ENCODE measurements around the gene ARSB.

Gene ARSB

GRCh38 chr5:78801413-78801812, 183.7 kb downstream of the ARSB start:
- no peak for DNase-seq

- DNase-seq: no peak
These were observed 185.7 kb downstream of the ARSB start for GRCh38 chr5:78799266-78800017.

DNA sequence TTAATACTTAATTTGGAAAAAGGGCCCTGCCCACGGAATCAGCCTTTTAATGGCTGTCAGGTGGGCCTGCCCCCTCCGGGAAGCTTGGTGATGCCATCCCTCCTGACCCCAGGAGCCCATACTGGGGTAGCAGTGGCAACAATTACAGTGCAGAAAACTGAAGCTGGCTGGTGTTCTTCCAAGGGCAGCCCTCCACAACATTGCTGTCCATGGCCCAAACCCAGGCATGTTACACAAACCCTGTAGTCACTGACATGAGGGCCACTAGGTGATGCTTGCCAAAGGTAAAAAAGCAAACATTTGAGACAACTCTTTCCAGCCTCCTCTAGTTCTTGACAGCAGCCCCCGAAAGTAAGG, 186.5 kb downstream of the ARSB start:
- DNase-seq: no peak

GRCh38 chr5:78797936-78798672, 187.0 kb downstream of the ARSB start:
- no peak for DNase-seq

- no peak for DNase-seq
These were observed 189.4 kb downstream of the ARSB start for GRCh38 chr5:78795757-78796156.

GRCh38 chr5:78794693-78795215, 190.4 kb downstream of the ARSB start:
- DNase-seq: no peak

GRCh38 chr5:78793907-78794662, 191.0 kb downstream of the ARSB start:
- DNase-seq: no peak

DNA sequence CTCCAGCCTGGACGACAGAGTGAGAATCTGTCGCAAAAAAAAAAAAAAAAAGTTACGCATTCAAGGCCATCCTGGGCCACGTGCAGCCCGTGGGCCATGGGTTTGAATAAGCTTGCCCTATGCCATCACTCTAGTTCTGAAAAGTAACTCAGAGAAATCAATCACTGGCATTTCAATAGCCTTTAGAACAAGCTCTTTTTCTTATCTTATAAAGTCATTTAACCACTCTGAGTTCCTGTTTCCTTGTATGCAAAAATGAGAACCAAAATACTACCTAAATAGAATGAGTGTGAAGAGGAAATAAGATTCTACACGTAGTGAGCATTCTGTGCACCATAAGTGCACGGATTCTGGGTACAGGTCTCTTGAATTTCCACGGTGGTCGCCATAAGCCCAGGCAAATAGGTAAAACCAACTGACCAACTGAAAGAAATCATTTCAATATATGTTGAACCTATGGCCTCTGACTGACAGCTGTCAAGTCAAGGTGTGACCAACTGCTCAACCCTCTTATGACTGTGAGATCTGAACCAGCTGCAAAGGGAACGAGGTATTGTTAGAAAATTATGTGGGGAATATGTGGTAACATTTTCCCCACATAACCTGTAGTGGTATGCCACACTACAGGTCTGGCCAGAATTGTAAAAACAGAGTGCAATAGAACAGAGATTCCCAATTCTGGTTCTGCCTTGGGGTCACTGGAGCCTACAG, 192.6 kb downstream of the ARSB start:
- DNase-seq: no peak

- DNase-seq: no peak
These were observed 193.5 kb downstream of the ARSB start for GRCh38 chr5:78791501-78792100.

DNA sequence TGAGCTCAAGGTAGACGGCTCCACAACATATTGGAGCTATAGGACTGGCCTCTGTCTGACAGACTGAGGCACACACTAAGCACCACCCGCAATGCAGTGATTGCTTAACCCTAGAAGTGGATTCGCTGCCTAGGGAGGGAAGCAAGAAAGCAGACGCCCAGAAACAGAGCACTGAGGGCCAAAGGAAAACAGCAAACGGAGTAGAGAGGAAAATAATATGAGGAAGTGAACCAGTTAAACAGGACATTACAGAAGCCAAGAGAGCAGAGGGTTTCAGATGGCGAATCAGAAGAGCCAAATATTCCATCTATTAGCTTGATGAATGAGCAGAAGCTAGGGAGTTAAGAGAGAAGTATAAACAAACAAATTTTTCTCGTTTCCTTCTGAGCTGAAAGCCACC, 197.3 kb downstream of the ARSB start:
- DNase-seq: no peak

GRCh38 chr5:78785454-78785853, 199.7 kb downstream of the ARSB start:
- DNase-seq: no peak

DNA sequence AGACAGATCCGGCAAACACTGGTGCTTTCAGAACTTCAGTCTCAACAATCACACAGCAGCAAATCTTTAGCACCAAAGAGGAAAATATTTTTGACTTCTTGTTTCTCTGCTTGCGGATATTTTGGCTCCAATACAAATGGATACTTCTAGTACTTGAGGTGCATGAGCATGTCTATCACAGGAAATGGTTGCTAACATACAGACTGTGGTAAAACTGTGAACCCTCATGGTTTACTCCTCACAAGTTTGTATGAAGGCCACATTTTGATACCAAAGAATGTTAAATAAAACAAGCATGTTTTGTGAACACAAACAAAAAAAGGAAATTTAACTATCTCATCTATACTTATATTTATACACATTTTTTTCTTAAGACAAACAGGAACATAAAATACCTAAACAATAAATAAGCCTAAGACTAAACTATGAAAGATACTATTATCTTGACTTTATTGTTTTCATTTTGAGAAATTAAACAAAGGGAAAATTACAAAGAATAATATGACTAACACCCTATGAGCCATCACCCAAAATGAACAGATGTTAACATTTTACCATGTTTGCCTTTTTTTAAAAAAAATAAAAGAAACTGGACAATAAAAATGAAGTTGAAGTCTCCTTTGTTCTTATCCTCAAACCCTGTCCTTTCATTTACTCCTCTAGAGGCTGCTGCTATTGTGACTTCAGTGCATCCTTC, 201.5 kb downstream of the ARSB start:
- DNase-seq: no peak

GRCh38 chr5:78782728-78783127, 202.4 kb downstream of the ARSB start:
- no peak for DNase-seq

DNA sequence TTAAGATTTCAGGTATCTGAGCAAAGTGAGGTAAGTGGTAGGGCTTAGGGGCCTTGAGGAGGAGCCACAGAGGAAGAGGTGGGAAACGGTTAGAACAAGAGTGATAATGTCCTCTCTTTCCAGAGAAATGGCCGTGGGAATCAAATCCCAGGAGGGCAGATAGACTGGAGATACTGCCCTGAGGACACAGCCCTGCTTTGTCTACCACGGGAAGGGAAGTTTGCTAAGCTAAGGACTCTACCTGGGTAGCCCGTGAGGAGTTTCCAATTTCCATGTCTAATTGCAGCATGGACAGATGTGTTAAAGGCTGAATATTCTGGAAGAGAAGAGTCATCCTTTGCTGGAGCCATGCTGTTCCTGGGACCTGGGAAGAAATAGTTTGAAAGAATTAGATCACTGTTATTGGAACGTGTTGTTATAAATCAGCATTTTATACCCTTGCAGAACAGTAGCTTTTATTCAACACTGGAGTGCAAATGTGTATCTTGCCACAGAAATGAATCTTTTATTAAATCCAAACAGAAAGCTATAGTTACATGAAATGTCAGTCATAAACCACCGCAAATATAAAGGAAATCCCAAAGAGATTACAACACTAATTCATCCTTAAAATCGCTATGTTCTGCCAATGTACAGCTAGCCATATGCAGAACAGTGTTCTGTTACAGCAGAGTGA, 203.4 kb downstream of the ARSB start:
- no peak for DNase-seq

DNA sequence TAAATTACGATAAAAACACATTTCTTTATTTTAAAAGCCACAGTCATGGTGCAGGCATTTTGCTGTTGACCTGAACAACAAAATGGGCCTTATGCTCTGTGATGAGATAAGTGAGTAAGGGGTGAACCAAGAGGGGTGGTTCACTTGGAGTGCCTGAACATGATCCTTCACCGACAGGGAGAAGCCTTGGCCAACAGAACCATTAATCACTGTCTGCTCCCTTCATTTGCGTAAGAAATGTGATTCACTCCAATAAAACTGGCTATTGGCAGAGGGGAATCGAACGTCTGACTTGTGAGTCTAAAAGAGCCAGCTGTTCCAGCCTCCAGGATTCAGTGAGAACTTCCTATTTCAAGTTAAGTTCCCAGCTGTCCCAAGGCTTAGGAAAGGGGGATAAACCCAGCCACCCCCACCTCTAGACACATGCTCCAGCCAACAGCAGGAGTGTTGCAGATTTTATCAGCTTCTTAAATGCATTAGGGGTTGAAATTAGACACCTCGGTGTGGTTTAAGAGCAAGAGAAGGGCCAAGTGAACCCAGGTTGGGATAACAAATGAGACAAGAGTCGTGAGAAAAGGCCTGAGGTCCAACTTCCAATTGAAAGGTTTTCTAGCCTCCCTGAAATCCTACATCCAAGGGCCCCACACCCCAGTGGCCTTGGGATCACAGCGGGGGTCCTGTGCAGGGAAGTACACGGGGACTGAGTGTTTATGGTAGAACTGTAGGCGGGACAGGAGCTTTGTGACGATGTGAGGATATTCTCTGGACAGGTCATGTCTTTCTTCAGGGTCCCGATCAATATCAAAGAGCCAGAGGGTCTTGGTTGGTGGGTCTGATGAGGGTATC, 205.1 kb downstream of the ARSB start:
- no peak for DNase-seq

GRCh38 chr5:78779262-78779661, 205.8 kb downstream of the ARSB start:
- DNase-seq: no peak

GRCh38 chr5:78778538-78778937, 206.6 kb downstream of the ARSB start:
- no peak for DNase-seq

- no peak for DNase-seq
These were observed 207.2 kb downstream of the ARSB start for GRCh38 chr5:78777901-78778300.

DNA sequence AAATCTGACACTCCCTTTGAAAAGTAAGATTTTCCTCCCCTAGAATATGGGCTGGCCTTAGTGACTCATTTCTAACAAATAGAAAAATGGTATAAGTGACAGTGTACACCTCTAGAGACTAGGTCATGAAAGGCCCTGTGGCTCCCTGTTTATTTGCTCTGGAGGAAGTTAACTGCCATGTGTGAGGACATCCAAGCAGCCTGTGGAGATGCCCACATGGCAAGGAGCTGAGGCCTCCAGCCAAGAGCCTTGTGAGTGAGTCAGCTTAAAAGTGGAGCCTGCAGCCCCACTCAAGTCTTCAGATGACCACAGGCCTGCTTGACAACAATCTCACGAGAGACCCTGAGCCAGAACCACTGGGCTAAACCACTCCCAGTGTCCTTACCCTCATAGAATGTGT, 208.5 kb downstream of the ARSB start:
- DNase-seq: no peak

DNA sequence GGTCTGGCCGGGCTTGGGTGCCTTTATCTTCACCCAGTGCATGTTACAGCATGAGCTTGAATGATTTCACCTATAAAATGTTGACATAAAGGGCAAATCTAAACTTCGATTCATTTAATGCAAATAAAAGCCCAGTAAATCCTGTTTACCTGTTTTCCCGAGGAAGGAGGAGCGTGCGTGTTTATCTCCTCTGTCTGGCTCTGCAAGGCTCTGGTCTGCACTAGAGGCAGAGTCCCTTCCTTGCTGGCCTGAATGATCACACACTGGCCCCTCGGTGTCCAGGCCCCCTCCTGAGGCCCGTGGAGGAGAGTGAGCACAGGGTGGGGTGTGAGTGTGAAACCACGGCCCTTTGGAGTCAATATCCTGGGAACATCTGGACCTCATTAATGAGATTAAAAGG, 211.5 kb downstream of the ARSB start:
- DNase-seq: no peak

Data from DMS79 (cell line).